Measurements from ENCODE around the gene TOMM34. TPM values are rescaled to one million over a fixed set of nuclear protein-coding genes. Genes with fewer than 3 reads are reported as not detected.

Gene TOMM34
- polyA plus RNA-seq, 3 donors = 6.4 to 9.1 (median 7.7) TPM

DNA sequence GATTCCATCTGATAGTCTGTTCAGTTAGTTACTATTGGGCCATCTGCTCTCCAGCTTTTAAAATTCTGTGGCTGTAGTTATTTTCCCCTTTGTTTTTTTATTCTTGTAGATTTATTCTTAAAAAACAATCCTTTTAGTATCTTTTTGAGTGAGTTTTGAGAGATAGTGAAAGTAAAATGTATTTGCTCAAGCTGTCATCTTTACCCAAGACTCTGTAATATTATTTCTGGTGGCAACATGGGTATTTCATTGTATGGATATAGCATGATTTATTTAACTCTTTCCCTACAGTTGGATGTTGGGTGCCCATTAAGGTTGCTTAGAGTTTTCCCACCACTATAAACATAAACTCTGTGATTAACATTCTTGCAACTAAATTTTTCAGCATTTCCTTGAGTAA, 30.8 kb upstream of the TOMM34 start:
- peak overlapping the region; percentile 80 to 90 for H3K27ac ChIP-seq (ENCODE audit: low read depth in 1 of 2, low read length in 2 of 2)
- H3K27me3 Mint-ChIP-seq (ENCODE audit: low read depth in 3 of 3) = no peaks in the 10 kb centered on the region
- intact Hi-C loops (cut with micrococcal nuclease) = loop anchor here in 1 of 2 donors (1.0 kb wide), 1 partner anchor 10 kb away; no protein-coding TSS in a partner anchor
- TF ChIP-seq CTCF (IDR thresholded peaks at IDR 0.05) = no peak
- H3K36me3 ChIP-seq (replicated peaks in 1 of 2; ENCODE audit: control insufficient read depth in 1 of 2, insufficient read depth in 2 of 2, low read length in 2 of 2) = peaks cover 45 to 53% of the 10 kb centered on the region in 2 donors
- H3K9me3 Mint-ChIP-seq = peaks cover 0 to 2% (median 0%) of the 10 kb centered on the region in 7 donors
- peak overlapping the region; percentile 62 for H3K4me2 ChIP-seq (replicated peaks; ENCODE audit: extremely low read depth, low read length, poor library complexity, severe bottlenecking)
- H3K4me1 ChIP-seq (ENCODE audit: control insufficient read depth in 1 of 2, insufficient read depth in 2 of 2, low read length in 2 of 2) = peaks cover 46 to 56% of the 10 kb centered on the region in 2 donors
- H3K4me3 ChIP-seq (replicated peaks in 1 of 3; ENCODE audit: low read depth in 2 of 3, low read length in 3 of 3) = peak overlapping the region in 2 of 3 experiments; percentile 43 to 63
- peak overlapping the region; percentile 56 to 84 for H3K4me3 Mint-ChIP-seq
- H3K79me2 ChIP-seq (ENCODE audit: insufficient read depth, low read length) = peaks cover 94% of the 10 kb centered on the region
- peak overlapping the region; percentile 91 to 96 (median 92) for H3K27ac Mint-ChIP-seq
- no peaks in the 10 kb centered on the region for H3K27me3 ChIP-seq (ENCODE audit: control insufficient read depth in 2 of 2, insufficient read depth in 2 of 2, low read length in 2 of 2)
- H2AFZ ChIP-seq (ENCODE audit: insufficient read depth, low read depth, low read length, poor library complexity, severe bottlenecking) = peak overlapping the region; percentile 49
- H3K9me3 ChIP-seq (replicated peaks in 1 of 2; ENCODE audit: control insufficient read depth in 1 of 2, insufficient read depth in 1 of 2, low read length in 2 of 2) = no peaks in the 10 kb centered on the region
- peaks cover 21% of the 10 kb centered on the region for H4K20me1 ChIP-seq (ENCODE audit: insufficient read depth, low read length)
- peaks cover 36 to 61% of the 10 kb centered on the region in 2 donors for H3K36me3 Mint-ChIP-seq
- no peak for DNase-seq
- H3K9ac ChIP-seq (ENCODE audit: insufficient read depth, low read length, poor library complexity, severe bottlenecking) = peak overlapping the region; percentile 55
- peaks cover 52% of the 10 kb centered on the region for H3K4me1 Mint-ChIP-seq

DNA sequence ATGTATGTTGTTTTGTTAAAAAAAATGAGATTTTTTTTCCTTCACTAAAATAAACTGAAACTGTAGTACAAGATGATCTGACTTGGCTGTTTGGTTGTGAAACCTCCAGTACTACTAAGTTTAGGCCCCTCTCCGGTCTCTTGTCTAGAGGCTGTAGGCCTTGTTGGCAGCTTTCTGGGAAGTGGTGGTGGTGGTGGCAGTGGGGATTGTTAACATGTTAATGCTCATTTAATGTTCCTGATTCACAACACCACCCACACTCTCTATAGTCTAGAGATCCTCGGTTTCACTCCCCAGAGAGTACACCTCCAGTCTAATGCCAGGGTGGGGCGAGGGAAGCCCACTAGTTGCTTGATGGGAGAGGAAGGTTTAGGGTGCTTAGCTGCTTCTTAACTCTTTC, 30.2 kb upstream of the TOMM34 start:
- Mint-ChIP-seq H3K27ac (peak overlapping the region; percentile 91 to 96 (median 92)), H3K4me3 (peak overlapping the region; percentile 56 to 84), H3K27me3 (ENCODE audit: low read depth in 3 of 3) (peaks cover 0 to 1% (median 0%) of the 10 kb centered on the region in 3 donors), H3K36me3 (peaks cover 37 to 58% of the 10 kb centered on the region in 2 donors), H3K4me1 (peaks cover 58% of the 10 kb centered on the region), H3K9me3 (peaks cover 0 to 2% (median 0%) of the 10 kb centered on the region in 7 donors)
- peak overlapping the region in 2 of 3 experiments; percentile 43 to 63 for H3K4me3 ChIP-seq (replicated peaks in 1 of 3; ENCODE audit: low read depth in 2 of 3, low read length in 3 of 3)
- H3K27me3 ChIP-seq (ENCODE audit: control insufficient read depth in 2 of 2, insufficient read depth in 2 of 2, low read length in 2 of 2) = no peaks in the 10 kb centered on the region
- 0% methylated on average over 1 of the region's 3 CpGs for WGBS (ENCODE audit: insufficient coverage)
- peaks cover 50 to 61% of the 10 kb centered on the region in 2 donors for H3K4me1 ChIP-seq (ENCODE audit: control insufficient read depth in 1 of 2, insufficient read depth in 2 of 2, low read length in 2 of 2)
- DNase-seq = peak in 2 of 3 donors; percentile 26 to 42
- H3K79me2 ChIP-seq (ENCODE audit: insufficient read depth, low read length) = peaks cover 93% of the 10 kb centered on the region
- H3K36me3 ChIP-seq (replicated peaks in 1 of 2; ENCODE audit: control insufficient read depth in 1 of 2, insufficient read depth in 2 of 2, low read length in 2 of 2) = peaks cover 39 to 53% of the 10 kb centered on the region in 2 donors
- H3K9me3 ChIP-seq (replicated peaks in 1 of 2; ENCODE audit: control insufficient read depth in 1 of 2, insufficient read depth in 1 of 2, low read length in 2 of 2) = no peaks in the 10 kb centered on the region
- H3K4me2 ChIP-seq (replicated peaks; ENCODE audit: extremely low read depth, low read length, poor library complexity, severe bottlenecking) = peak overlapping the region; percentile 62
- intact Hi-C loops (cut with micrococcal nuclease) = loop anchor here in 1 of 2 donors (1.0 kb wide), 1 partner anchor 9 kb away; no protein-coding TSS in a partner anchor
- peak overlapping the region; percentile 49 for H2AFZ ChIP-seq (ENCODE audit: insufficient read depth, low read depth, low read length, poor library complexity, severe bottlenecking)
- TF ChIP-seq CTCF (IDR thresholded peaks at IDR 0.05) = no peak
- peaks cover 27% of the 10 kb centered on the region for H4K20me1 ChIP-seq (ENCODE audit: insufficient read depth, low read length)
- peak overlapping the region; percentile 80 to 90 for H3K27ac ChIP-seq (ENCODE audit: low read depth in 1 of 2, low read length in 2 of 2)
- peak overlapping the region; percentile 55 for H3K9ac ChIP-seq (ENCODE audit: insufficient read depth, low read length, poor library complexity, severe bottlenecking)

Data from CD14-positive monocyte (primary cell).